Spleen (tissue), 11 donors: ENCODE measurements around the gene SLC35F1. TPM values are rescaled to one million over a fixed set of nuclear protein-coding genes. Genes with fewer than 3 reads are reported as not detected.

Experiments
- DNase-seq: peaks from one replicate; pipeline ENCODE4 v3.0.0-alpha.2; 2020
- H3K27ac ChIP-seq, 8 donors: fragments of 200-600 bp; sonication (generic) in 7 of 8; 1 replicate in 4 of 8; 2 replicates in 4 of 8; pipeline versions ENCODE4 v1.5.0 to v1.8.0; 2016 to 2021; ENCODE audit warnings: inconsistent platforms in 4 of 8, mild to moderate bottlenecking in 4 of 8, moderate library complexity in 1 of 8
- H3K27me3 ChIP-seq, 7 donors: fragments of 200-600 bp; sonication (generic) in 6 of 7; replicated peaks in 1 of 7; 1 replicate in 4 of 7; 2 replicates in 3 of 7; pipeline versions ENCODE4 v1.5.0 to v1.8.0; 2016 to 2021; ENCODE audit warnings: inconsistent platforms in 3 of 7, mild to moderate bottlenecking in 1 of 7
- H3K36me3 ChIP-seq, 6 donors: fragments of 200-600 bp; sonication (generic) in 5 of 6; 1 replicate in 4 of 6; 2 replicates in 2 of 6; pipeline versions ENCODE4 v1.5.0 to v1.8.0; 2016 to 2021; ENCODE audit warnings: inconsistent platforms in 2 of 6
- H3K4me1 ChIP-seq, 6 donors: fragments of 200-600 bp; sonication (generic) in 5 of 6; 1 replicate in 3 of 6; 2 replicates in 3 of 6; pipeline versions ENCODE4 v1.5.0 to v1.8.0; 2016 to 2021; ENCODE audit warnings: inconsistent platforms in 3 of 6
- H3K4me3 ChIP-seq, 8 donors: fragments of 200-600 bp; sonication (generic) in 7 of 8; 1 replicate in 4 of 8; 2 replicates in 4 of 8; pipeline versions ENCODE4 v1.5.0 to v1.8.0; 2016 to 2021; ENCODE audit warnings: inconsistent platforms in 4 of 8, mild to moderate bottlenecking in 4 of 8, moderate library complexity in 2 of 8
- H3K9me3 ChIP-seq, 8 donors: fragments of 200-600 bp; sonication (generic) in 7 of 8; 1 replicate in 4 of 8; 2 replicates in 4 of 8; pipeline versions ENCODE4 v1.5.0 to v1.8.0; 2016 to 2021; ENCODE audit warnings: inconsistent platforms in 4 of 8
- POLR2A ChIP-seq, 3 donors: fragments of 450-650 bp; IDR thresholded peaks; one replicate each; pipeline ENCODE4 v1.5.1; 2017; ENCODE audit warnings: antibody characterized with exemption in 3 of 3, mild to moderate bottlenecking in 1 of 3
- POLR2AphosphoS5 ChIP-seq, 3 donors: sonication (generic); formaldehyde crosslinking; IDR thresholded peaks; one replicate each; pipeline ENCODE4 v1.5.1; 2017; ENCODE audit warnings: antibody characterized with exemption in 3 of 3
- WGBS, 5 donors: extraction: QIAGEN DNeasy Blood & Tissue Kit in 3 of 5; methylation state at CpG; one replicate each; pipeline versions ENCODE4 v1.1.5 to v1.1.7; 2013 to 2018; 5-methylcytosine and 5-hydroxymethylcytosine counted together
- intact Hi-C: fragments of 100-400 bp; cut with DNase I; formaldehyde crosslinking; loops from one replicate; pipeline ENCODE4 v1.15.0; 2023; ENCODE audit warnings: low total_unique reads
- polyA plus RNA-seq, 3 donors: library from polyadenylated mRNA; stranded (reverse); fragments of 200-250 nt; gene quantifications; one replicate each; pipeline ENCODE4 v1.2.1, GENCODE V29; 2013
- total RNA-seq, 7 donors: library from RNA; depleted of rRNA in 3 of 7; stranded (reverse); fragments of >200 nt in 3 of 7; fragmentation: NEBNext Ultra II Directional in 4 of 7; extraction: Animal tissue kit (Norgen Biotek cat#: 25700) in 4 of 7; gene quantifications; one replicate each; pipeline versions ENCODE4 v1.1.0 to v1.2.1, GENCODE V29; 2016 to 2021
- TF ChIP-seq, protein P1 (sequence below), 11 experiments: fragments of 200-600 bp in 7 of 11; fragments of 450-650 bp in 4 of 11; sonication (generic) in 4 of 11; IDR thresholded peaks in 8 of 11; conservative IDR thresholded peaks in 3 of 11; 1 replicate in 7 of 11; 2 replicates in 4 of 11; pipeline versions ENCODE4 v1.4.0 to v1.8.0; 2016 to 2021; ENCODE audit warnings: antibody characterized with exemption in 11 of 11, inconsistent platforms in 4 of 11, mild to moderate bottlenecking in 1 of 11
- donor health status: healthy with polysubstance abuse.
- donor health status: DM: no; HTN: no; CAD: no; lungs with moderate emphysema.
- donor health status: DM: no; HTN: no; CAD: no.
- donor health status: Bipolar disorder and iron deficiency.
- donor health status: healthy.
- donor health status: DM: no; HTN: no; CAD: no.
- donor health status: DM: yes; HTN: yes; CAD: no.

The SLC35F1 gene
- total and polyA plus RNA-seq, 10 donors: 0.13 to 4.0 (median 1.6) TPM

GRCh38 chr6:118296129-118296901 is 389.3 kb downstream of the SLC35F1 start:
- Histone ChIP-seq H3K36me3 (no peaks in the 10 kb centered on the region), H3K27ac (no peak overlapping the region), H3K27me3 (no peaks in the 10 kb centered on the region), H3K4me1 (no peaks in the 10 kb centered on the region), H3K9me3 (no peaks in the 10 kb centered on the region), H3K4me3 (no peak overlapping the region)
- no peak for DNase-seq
- intact Hi-C loops: no loop called here
- TF ChIP-seq POLR2AphosphoS5 (IDR thresholded peaks at IDR 0.05): no peak
- TF ChIP-seq POLR2A (IDR thresholded peaks at IDR 0.05): no peak
- TF ChIP-seq, protein P1, sequence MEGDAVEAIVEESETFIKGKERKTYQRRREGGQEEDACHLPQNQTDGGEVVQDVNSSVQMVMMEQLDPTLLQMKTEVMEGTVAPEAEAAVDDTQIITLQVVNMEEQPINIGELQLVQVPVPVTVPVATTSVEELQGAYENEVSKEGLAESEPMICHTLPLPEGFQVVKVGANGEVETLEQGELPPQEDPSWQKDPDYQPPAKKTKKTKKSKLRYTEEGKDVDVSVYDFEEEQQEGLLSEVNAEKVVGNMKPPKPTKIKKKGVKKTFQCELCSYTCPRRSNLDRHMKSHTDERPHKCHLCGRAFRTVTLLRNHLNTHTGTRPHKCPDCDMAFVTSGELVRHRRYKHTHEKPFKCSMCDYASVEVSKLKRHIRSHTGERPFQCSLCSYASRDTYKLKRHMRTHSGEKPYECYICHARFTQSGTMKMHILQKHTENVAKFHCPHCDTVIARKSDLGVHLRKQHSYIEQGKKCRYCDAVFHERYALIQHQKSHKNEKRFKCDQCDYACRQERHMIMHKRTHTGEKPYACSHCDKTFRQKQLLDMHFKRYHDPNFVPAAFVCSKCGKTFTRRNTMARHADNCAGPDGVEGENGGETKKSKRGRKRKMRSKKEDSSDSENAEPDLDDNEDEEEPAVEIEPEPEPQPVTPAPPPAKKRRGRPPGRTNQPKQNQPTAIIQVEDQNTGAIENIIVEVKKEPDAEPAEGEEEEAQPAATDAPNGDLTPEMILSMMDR (IDR thresholded peaks at IDR 0.05 in 8 of 11, conservative IDR thresholded peaks at IDR 0.05 in 3 of 11): no peak
- 81 to 92% (median 86%) methylated on average over 5 of the region's 5 CpGs for WGBS, 5 donors

GRCh38 chr6:118297821-118298220 is 390.8 kb downstream of the SLC35F1 start:
- no peaks in the 10 kb centered on the region for H3K4me1 ChIP-seq
- no peak overlapping the region for H3K27ac ChIP-seq
- TF ChIP-seq, protein P1 (IDR thresholded peaks at IDR 0.05 in 8 of 11, conservative IDR thresholded peaks at IDR 0.05 in 3 of 11): no peak
- TF ChIP-seq POLR2A (IDR thresholded peaks at IDR 0.05) (no peak), POLR2AphosphoS5 (IDR thresholded peaks at IDR 0.05) (no peak)
- 82 to 92% (median 83%) methylated on average over 2 of the region's 2 CpGs for WGBS, 5 donors
- no peaks in the 10 kb centered on the region for H3K27me3 ChIP-seq
- H3K36me3 ChIP-seq: no peaks in the 10 kb centered on the region
- no peak overlapping the region for H3K4me3 ChIP-seq
- intact Hi-C loops: no loop called here
- DNase-seq: no peak
- no peaks in the 10 kb centered on the region for H3K9me3 ChIP-seq

- intact Hi-C loops: no loop called here
- 63 to 80% (median 74%) methylated on average over 8 of the region's 8 CpGs for WGBS, 5 donors
- TF ChIP-seq, protein P1 (IDR thresholded peaks at IDR 0.05 in 8 of 11, conservative IDR thresholded peaks at IDR 0.05 in 3 of 11): no peak
- TF ChIP-seq POLR2A (IDR thresholded peaks at IDR 0.05) (no peak), POLR2AphosphoS5 (IDR thresholded peaks at IDR 0.05) (no peak)
- Histone ChIP-seq H3K27me3 (no peaks in the 10 kb centered on the region), H3K4me1 (no peaks in the 10 kb centered on the region), H3K9me3 (no peaks in the 10 kb centered on the region), H3K4me3 (no peak overlapping the region), H3K27ac (no peak overlapping the region), H3K36me3 (no peaks in the 10 kb centered on the region)
- DNase-seq: no peak
These were observed 391.7 kb downstream of the SLC35F1 start for GRCh38 chr6:118298476-118299427.

DNA sequence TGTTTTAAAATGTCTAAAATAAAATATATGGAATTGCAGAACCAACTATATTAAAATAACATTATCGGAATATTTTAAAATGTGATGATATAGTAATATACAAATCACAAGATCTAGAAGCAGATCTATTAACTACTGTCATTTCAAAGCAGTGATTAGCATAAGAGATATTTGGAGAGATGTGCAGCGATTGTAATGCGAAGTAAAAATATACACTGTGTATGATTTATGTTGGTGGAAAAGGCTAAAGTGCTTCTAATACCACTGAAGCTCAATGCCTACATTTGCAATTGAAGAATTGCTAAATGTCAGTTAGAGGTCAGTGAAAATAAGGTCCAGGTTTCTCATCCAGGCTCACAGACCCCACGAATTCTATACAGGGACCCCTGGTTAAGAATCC is 392.4 kb downstream of the SLC35F1 start:
- no peak overlapping the region for H3K4me3 ChIP-seq
- DNase-seq: no peak
- TF ChIP-seq POLR2AphosphoS5 (IDR thresholded peaks at IDR 0.05): no peak
- TF ChIP-seq POLR2A (IDR thresholded peaks at IDR 0.05): no peak
- TF ChIP-seq, protein P1 (IDR thresholded peaks at IDR 0.05 in 8 of 11, conservative IDR thresholded peaks at IDR 0.05 in 3 of 11): no peak
- no peaks in the 10 kb centered on the region for H3K27me3 ChIP-seq
- no peaks in the 10 kb centered on the region for H3K36me3 ChIP-seq
- H3K27ac ChIP-seq: no peak overlapping the region
- intact Hi-C loops: no loop called here
- WGBS, 5 donors: 74 to 85% (median 79%) methylated on average over 4 of the region's 4 CpGs
- no peaks in the 10 kb centered on the region for H3K9me3 ChIP-seq
- no peaks in the 10 kb centered on the region for H3K4me1 ChIP-seq
